H7 (cell line): ENCODE results near the gene ARHGEF7. TPM values are rescaled to one million over a fixed set of nuclear protein-coding genes. Genes with fewer than 3 reads are reported as not detected.

ENCODE experiments used
- DNase-seq: peaks from one replicate; pipeline ENCODE4 v3.0.0; 2012
- H3K27me3 ChIP-seq: 2 replicates; pipeline ENCODE4 v1.6.0; 2011; ENCODE audit warnings: mild to moderate bottlenecking, low read length; ENCODE audit not compliant: control insufficient read depth, insufficient read depth
- H3K36me3 ChIP-seq: replicated peaks from 2 replicates; pipeline ENCODE4 v1.5.1; 2011; ENCODE audit warnings: low read length; ENCODE audit not compliant: control insufficient read depth, insufficient read depth
- H3K4me3 ChIP-seq: 2 replicates; pipeline ENCODE4 v1.5.1; 2011; ENCODE audit warnings: low read depth, mild to moderate bottlenecking, control low read depth, low read length, moderate library complexity; ENCODE audit not compliant: insufficient read depth
- total RNA-seq: library from RNA; depleted of rRNA; stranded (reverse); fragments of >200 nt; shearing (Covaris generic); gene quantifications from 2 replicates; pipeline ENCODE4 v1.2.3, GENCODE V29; 2014

ARHGEF7 gene
- total RNA-seq, 1 experiment from 2014 or later = 20.8 TPM

DNA sequence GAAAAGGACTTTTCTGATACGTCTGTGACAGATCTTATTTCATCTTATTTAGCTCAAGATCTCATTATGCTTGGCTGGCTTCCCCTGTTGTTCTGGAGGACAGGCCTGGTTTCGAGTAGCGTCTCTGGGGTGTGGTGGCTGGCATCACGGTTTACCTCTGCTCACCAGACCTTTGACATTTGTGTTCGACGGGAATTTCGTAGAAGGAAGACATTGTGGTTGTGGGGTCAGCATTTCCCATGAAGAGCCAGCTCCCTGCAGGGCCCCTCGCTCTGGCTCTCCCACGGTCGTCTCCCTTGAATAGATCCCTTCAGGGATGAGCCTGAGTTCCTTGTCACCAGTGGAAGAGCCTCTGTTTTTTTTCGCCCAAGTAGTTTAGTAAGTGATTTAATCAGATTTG, 126.8 kb downstream of the ARHGEF7 start:
- H3K27me3 ChIP-seq = no peaks in the 10 kb centered on the region
- H3K36me3 ChIP-seq = peaks cover 2% of the 10 kb centered on the region
- H3K4me3 ChIP-seq = no peak overlapping the region
- no peak for DNase-seq

DNA sequence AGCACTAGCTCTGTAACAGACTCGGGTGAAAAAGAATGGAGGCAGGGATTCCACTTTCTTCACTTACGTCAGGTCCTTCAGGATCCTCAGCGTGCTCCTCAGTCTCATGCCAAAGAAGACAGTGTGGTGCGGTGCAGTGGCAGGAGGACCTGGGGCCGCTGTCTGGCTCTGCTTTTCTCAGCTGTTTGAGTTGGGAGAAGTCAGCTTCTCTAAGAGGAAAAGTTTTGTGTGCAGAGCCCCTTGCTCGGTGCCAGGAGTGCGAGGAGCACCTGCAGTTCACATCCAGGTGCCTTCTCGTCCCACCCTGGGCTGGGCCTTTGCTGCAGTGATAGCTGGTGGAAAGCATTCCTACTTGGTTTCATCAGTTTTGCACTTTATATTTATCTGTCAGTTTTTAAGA, 127.5 kb downstream of the ARHGEF7 start:
- H3K36me3 ChIP-seq = peaks cover 2% of the 10 kb centered on the region
- no peak overlapping the region for H3K4me3 ChIP-seq
- DNase-seq = no peak
- no peaks in the 10 kb centered on the region for H3K27me3 ChIP-seq

DNA sequence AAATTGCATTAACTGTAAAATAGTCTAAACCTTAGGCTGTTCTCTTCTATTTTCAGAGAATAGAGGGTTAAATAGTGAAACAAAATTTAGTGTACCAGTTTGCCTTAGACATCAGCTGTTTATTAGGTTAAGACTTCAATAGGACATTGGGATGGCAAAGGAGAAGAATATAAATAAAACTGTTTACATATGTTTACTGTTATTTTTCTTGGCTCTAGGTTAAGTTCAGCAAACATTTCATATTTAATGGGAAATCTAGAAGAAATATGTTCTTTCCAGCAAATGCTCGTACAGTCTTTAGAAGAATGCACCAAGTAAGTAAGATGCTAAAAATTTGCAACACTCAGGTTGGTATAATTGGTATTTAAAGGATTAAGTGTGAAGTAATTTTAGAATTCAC, 128.9 kb downstream of the ARHGEF7 start:
- H3K36me3 ChIP-seq = peaks cover 2% of the 10 kb centered on the region
- H3K4me3 ChIP-seq = no peak overlapping the region
- H3K27me3 ChIP-seq = no peaks in the 10 kb centered on the region
- DNase-seq = no peak

DNA sequence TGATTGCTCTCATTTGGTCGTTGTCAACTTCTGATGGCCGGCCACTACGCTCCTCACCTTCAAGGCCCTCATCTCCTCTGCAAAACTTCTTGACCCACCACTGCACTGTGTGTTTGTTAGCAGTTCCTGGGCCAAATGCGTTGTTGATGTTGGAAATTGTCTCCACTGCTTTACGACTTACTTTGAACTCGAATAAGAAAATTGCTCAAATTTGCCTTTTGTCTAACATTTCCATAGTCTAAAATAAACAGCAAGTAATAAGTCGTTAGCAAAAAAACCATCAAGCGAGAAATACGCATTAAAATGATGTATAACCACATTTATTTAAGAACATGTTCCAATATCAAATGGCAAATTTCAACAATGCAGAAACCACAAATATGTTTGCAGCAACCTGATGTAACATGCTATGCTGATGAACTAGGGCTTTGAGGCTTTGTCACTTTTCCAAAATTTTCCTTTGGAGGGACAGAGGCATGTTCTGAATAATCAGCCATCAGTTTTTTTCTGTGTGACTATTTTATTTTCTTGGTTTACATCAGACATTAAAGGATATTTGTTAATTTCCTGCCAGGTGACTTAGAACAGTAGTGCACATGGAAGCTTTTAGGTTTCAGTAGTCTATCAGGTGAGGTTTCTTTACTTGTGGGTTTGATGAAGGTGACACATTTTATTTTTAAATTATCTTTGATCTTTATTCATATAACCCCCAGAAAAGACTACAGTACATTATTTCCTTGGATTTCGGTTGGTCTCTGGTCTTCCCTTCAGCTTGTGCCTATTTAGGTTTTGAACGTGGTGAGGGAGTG, 130.7 kb downstream of the ARHGEF7 start:
- no peak for DNase-seq
- H3K27me3 ChIP-seq = no peaks in the 10 kb centered on the region
- H3K36me3 ChIP-seq = peaks cover 2% of the 10 kb centered on the region

DNA sequence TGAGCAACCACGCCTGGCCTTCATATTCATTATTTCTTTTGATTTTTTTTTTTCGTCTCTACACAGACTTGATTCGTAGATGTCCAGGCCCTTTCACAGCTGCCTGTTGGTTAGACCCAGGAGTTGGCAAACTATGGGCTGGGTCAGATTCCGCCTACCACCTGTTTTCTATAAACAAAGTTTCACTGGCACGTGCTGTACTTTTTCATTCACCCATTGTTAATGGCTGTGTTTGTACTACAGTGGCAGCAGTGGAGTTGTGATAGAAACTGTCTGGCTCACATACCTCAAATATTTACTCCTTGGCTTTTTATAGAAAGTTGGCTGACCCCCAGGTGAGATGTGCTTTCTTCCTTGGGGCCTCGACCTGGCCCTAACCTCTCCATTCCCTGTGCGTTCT, 132.4 kb downstream of the ARHGEF7 start:
- Histone ChIP-seq H3K36me3 (peaks cover 2% of the 10 kb centered on the region), H3K4me3 (no peak overlapping the region), H3K27me3 (no peaks in the 10 kb centered on the region)
- no peak for DNase-seq

More for the DNA sequence above, 130.7 kb downstream of the ARHGEF7 start:
- no peak overlapping the region for H3K4me3 ChIP-seq

DNA sequence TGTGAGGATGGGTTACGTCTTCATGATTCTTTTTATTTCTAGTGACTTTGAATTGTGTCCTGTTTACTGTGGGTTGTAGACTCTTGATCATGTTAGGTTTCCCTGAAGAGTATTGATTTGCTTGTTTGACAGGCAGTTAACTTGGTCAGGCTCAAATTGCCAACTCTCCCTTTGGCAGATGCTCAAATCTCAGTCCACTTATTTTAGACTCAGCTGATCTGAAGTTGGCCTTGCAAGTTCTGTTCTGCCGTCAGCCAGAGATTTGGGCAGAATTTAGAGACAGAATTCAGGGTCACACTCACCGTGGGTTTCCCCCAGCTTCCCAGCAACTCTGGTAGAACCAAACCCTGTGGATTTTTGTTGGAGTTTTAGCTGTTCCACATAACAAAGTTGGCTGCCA, 133.7 kb downstream of the ARHGEF7 start:
- no peak for DNase-seq
- no peak overlapping the region for H3K4me3 ChIP-seq
- H3K36me3 ChIP-seq = peaks cover 2% of the 10 kb centered on the region
- H3K27me3 ChIP-seq = no peaks in the 10 kb centered on the region

DNA sequence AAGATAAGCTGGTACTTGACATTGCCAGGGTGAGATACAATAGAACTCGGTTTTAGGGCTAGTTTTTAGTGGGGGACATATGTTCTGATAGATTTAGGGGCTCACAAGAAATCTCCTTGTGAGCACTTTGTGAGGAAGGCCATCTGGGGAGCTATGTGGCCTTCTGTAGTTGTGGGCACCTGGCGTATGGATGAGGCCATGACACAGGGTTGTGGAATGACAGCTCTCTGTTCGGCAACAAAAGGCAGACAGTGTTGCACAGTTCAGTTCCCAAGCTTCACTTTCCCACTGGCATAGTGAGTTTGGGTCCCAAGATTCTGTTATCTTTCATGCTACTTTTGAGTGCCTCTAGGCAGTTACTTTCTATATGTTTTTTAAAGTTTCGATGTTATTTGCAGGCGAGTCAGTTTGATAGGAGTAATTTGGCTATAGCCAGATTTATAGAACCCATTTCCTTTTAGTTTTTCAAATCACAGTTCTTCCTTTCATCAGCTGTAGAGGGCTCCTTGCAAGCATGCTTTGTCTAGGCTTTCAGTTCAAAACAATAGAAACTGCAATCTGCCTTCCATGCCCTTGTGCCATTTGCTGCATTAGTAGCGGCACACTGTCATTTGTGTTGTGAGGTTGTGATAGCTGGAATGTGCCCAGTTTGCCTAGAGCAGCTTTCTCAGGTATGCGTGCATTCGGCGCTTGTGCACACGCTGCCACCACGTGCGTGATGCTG, 134.7 kb downstream of the ARHGEF7 start:
- DNase-seq = no peak
- Histone ChIP-seq H3K4me3 (no peak overlapping the region), H3K27me3 (no peaks in the 10 kb centered on the region), H3K36me3 (no peaks in the 10 kb centered on the region; the same call in 1 of the 2 replicates)

DNA sequence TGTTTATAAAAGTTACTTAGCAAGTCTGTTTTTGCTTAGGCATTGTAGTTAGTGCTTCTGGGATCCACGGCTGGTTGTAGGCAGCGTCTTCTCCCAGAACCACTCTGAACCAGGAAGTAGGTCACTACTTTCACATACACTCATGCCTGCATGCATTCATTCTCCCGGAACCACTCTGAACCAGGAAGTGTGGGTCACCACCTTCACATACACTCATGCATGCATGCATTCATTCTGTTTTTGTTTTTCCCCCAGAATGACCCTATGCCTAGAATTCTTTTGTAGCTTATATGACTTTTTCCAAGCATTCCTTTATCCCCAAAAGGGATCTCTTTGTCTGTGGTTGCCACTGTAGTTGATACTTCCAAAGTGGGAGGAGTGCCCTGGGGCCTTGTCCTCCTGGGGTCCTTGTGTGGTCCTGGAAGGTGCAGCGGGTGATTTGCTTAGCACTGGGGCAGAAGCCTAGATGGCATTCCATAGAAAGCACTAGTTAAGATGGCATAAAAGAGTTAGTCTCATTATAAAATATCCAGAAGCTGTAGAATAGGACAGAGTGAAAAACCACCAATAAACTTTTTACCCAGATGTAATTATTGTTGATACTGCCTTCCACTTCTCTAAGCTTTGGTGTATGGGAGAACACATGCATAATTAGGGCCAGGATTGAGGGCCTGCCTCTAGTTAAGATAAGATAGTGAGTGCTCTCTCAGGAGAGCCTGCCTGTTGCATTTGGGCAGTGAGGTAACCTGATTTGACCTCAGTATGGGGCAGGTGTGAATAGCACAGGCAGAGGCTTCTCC, 136.7 kb downstream of the ARHGEF7 start:
- DNase-seq = no peak
- H3K4me3 ChIP-seq = no peak overlapping the region
- no peaks in the 10 kb centered on the region for H3K27me3 ChIP-seq
- no peaks in the 10 kb centered on the region; the same call in 1 of the 2 replicates for H3K36me3 ChIP-seq

DNA sequence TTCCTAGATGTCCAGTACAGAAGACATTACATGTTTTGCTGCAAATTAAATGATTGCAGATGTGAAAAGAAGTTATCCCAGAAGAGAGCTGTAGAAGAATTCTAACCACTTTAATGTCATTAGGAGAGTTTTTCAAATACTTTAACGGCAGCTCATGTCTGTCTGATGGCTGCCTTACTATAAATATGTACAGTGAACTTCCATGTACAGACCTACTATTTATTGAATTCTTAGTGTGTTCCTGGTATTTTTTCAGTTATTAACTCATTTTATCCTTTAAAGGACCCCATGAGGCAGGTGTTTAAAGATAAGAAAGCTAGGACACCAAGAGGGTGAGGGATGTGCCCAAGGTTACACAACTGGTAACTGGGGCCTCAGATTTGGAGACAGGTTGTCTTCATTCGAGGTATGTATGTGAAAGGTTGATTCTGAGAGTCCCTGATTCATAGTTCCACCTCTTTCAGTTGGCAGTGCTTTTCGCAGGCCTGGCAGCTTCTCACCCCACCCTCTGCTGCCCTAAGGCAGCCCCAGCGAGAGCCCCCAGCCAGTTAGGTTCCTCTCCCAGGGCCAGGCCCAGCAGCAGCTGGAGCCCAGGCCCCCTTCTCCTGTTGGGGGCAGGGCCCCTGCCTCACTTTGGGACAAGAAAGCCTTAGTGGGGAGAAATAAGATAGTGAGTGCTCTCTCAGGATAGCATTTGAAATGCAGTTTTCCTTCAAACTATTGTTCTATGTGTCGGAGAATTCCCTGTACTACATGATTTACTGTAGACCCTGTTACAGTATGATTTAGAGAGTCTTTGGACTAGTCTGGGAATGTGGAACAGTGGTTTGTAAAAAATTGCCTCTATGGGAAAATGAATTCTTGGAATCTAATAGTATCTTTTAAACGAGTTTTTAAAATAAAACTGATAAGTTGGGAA, 137.6 kb downstream of the ARHGEF7 start:
- no peaks in the 10 kb centered on the region; the same call in 1 of the 2 replicates for H3K36me3 ChIP-seq
- no peak overlapping the region for H3K4me3 ChIP-seq
- no peaks in the 10 kb centered on the region for H3K27me3 ChIP-seq
- no peak for DNase-seq

DNA sequence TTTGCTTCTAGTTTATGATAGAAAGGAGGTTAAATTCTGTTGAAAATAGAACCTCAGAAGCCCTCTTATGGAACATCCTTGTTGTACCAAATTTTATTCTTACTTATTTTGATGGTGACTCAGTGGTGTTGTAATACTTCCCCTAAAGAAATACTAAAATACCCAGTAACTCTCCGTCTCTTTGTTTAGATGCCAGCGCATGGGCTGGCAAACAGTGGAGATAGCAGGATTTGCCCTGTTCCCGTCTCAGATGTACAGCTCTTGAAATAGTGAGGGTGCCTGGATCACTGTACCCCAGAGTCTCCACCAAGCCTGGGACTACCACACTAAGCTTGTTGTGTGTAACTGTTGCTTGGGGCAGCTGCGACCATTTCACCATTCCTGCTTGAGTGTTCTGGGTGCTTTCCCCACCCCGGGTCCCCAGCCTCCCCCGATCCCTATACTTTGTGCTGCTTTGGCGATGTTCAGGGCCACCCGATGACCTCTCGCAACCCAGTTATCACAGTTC, 138.3 kb downstream of the ARHGEF7 start:
- Histone ChIP-seq H3K36me3 (peaks cover 2% of the 10 kb centered on the region), H3K4me3 (no peak overlapping the region), H3K27me3 (no peaks in the 10 kb centered on the region)
- no peak for DNase-seq

DNA sequence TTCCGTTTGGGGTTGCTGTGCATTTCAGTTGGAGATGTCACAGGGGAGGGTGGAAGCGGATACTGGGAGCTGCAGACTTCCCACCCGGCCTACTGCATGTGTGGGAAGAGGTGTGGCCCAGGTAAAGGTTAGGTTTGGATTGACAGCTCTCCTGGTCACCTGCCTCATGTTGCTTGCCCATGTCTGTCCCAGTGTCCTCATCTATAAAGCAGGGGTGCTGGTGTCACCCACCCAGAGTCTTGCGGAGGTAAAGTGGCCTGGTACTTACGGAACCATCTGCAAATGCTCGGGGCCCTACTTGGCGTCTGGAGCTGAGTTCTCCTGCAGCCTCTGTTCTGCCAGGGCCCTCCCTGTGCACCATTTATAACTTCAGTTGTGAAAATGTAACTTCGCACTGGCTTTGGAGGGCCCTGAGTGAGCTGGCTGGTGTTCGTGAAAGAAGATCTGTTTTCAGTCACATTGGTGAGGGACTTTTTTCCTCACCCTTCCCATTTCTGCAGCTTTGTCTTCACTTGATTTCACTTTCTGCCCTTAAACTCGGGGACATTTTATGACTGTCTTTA, 140.2 kb downstream of the ARHGEF7 start:
- Histone ChIP-seq H3K27me3 (no peaks in the 10 kb centered on the region), H3K4me3 (no peak overlapping the region), H3K36me3 (peaks cover 2% of the 10 kb centered on the region)
- no peak for DNase-seq

DNA sequence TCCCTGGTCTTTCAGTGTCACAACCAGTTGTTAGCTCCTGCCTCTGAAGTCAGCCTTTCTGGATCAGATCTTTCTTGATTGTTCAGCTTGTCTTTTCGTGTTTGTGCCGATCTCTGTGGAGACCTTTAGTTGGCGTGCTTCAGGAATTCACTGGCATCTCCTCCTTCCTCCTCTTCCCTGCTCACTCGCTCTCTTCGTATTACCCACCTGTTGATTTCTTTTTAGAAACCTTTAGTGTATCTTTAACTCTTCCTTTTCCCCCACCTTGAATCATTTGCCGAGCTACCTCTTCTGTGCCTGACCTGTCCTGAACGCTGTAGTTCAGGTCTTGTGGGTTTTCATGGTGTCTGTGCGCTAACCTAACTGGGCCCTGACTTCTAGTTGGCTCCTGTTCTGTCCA, 141.3 kb downstream of the ARHGEF7 start:
- Histone ChIP-seq H3K36me3 (peaks cover 2% of the 10 kb centered on the region), H3K27me3 (no peaks in the 10 kb centered on the region), H3K4me3 (no peak overlapping the region)
- DNase-seq = no peak

DNA sequence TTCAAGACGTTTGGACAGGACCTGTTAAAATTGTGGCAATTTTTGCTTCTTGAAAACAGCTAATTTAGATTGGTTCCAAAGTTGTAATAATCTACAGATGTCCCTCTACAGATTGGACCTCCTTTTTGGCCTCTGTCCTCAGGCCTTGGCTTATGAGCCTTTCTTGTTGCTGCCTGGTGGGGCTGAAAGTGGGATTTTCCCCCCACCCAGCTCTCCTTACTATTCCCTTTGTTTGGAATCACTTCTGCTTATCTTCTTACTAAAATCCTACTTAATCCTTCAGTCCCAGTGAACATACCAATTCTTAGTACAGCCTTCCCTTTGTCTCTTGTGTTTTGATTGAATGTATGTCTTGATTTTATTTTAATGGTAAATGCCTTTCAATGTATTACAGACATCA, 141.8 kb downstream of the ARHGEF7 start:
- Histone ChIP-seq H3K4me3 (no peak overlapping the region), H3K36me3 (peaks cover 2% of the 10 kb centered on the region)

More for the DNA sequence above, 141.8 kb downstream of the ARHGEF7 start:
- H3K27me3 ChIP-seq = no peaks in the 10 kb centered on the region
- no peak for DNase-seq
